SK-N-SH (cell line): ENCODE data around the gene CNTNAP2.

ENCODE experiments used
- ELF1 ChIP-seq: IDR thresholded peaks from 2 replicates; pipeline ENCODE4 v1.4.0; 2012
- FOXM1 ChIP-seq: IDR thresholded peaks from 2 replicates; pipeline ENCODE4 v1.4.0; 2012; ENCODE audit warnings: low read depth, mild to moderate bottlenecking
- NRF1 ChIP-seq: IDR thresholded peaks from 2 replicates; pipeline ENCODE4 v1.6.1; 2012; ENCODE audit warnings: low read depth, mild to moderate bottlenecking, low read length
- RXRA ChIP-seq: IDR thresholded peaks from 2 replicates; pipeline ENCODE4 v1.4.0; 2012; ENCODE audit warnings: low read depth, mild to moderate bottlenecking, borderline replicate concordance
- SIN3A ChIP-seq: IDR thresholded peaks from 2 replicates; pipeline ENCODE4 v1.6.1; 2012; ENCODE audit warnings: low read depth, mild to moderate bottlenecking, low read length, moderate library complexity, borderline replicate concordance
- SMC3 ChIP-seq: IDR thresholded peaks from 2 replicates; pipeline ENCODE4 v1.6.1; 2012; ENCODE audit warnings: low read depth, low read length, improper control_type of control experiment
- TAF1 ChIP-seq: IDR thresholded peaks from 2 replicates; pipeline ENCODE4 v1.6.1; 2012; ENCODE audit warnings: low read depth, mild to moderate bottlenecking, low read length, moderate library complexity, borderline replicate concordance
- TCF12 ChIP-seq: IDR thresholded peaks from 2 replicates; pipeline ENCODE4 v1.4.0; 2012
- YY1 ChIP-seq: IDR thresholded peaks from 2 replicates; pipeline ENCODE4 v1.4.0; 2012; ENCODE audit warnings: low read depth, mild to moderate bottlenecking
- TF ChIP-seq, protein P1 (sequence below): fragments of 200-600 bp; sonication (generic); IDR thresholded peaks from 2 replicates; pipeline ENCODE4 v1.6.1; 2017; ENCODE audit warnings: antibody characterized with exemption, mild to moderate bottlenecking, moderate library complexity

DNA sequence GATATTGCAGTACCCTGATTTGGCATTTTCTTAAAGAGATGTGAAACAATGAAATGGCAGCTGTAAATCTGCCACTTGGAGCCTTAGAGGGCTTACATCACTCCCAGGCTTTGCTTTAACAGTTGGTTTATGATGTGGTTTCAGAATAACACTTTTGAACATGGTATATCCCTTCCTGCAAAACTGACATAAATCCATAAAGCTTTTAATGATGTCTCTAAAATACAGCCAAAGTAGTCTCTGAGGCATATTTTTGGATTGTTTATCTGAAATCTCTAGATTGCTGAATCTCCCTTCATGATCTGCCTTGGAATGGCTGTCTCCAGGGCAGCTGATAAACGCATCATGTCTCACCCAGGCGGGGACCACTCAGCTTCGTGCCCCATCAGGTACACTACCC is 2096.1 kb downstream of the CNTNAP2 start:
- no peak for TF ChIP-seq TAF1
- TF ChIP-seq, protein P1, sequence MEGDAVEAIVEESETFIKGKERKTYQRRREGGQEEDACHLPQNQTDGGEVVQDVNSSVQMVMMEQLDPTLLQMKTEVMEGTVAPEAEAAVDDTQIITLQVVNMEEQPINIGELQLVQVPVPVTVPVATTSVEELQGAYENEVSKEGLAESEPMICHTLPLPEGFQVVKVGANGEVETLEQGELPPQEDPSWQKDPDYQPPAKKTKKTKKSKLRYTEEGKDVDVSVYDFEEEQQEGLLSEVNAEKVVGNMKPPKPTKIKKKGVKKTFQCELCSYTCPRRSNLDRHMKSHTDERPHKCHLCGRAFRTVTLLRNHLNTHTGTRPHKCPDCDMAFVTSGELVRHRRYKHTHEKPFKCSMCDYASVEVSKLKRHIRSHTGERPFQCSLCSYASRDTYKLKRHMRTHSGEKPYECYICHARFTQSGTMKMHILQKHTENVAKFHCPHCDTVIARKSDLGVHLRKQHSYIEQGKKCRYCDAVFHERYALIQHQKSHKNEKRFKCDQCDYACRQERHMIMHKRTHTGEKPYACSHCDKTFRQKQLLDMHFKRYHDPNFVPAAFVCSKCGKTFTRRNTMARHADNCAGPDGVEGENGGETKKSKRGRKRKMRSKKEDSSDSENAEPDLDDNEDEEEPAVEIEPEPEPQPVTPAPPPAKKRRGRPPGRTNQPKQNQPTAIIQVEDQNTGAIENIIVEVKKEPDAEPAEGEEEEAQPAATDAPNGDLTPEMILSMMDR = no peak
- TF ChIP-seq TCF12 = no peak
- no peak for TF ChIP-seq ELF1
- TF ChIP-seq SMC3 = no peak
- TF ChIP-seq FOXM1 = no peak
- TF ChIP-seq NRF1 = no peak
- TF ChIP-seq SIN3A = no peak
- no peak for TF ChIP-seq RXRA
- TF ChIP-seq YY1 = no peak
